Sigmoid colon (tissue), 4 donors: ENCODE results near the gene PGA4.
A peak's percentile ranks its signal among the peaks of the same experiment; 100 is the strongest.

Experiments used
- EP300 ChIP-seq, 4 donors: sonication (generic); formaldehyde crosslinking; IDR thresholded peaks; one replicate each; pipeline ENCODE4 v1.6.1; 2017; ENCODE audit warnings: antibody characterized with exemption in 4 of 4
- POLR2A ChIP-seq, 2 donors: fragments of 450-650 bp; IDR thresholded peaks; one replicate each; pipeline ENCODE4 v1.6.1; 2016; ENCODE audit warnings: antibody characterized with exemption in 2 of 2, mild to moderate bottlenecking in 2 of 2, moderate library complexity in 2 of 2
- TF ChIP-seq, protein P1 (sequence below), 4 experiments: fragments of 450-650 bp in 3 of 4; fragments of 200-600 bp in 1 of 4; IDR thresholded peaks; one replicate each; pipeline ENCODE4 v1.5.1; 2016 to 2019; ENCODE audit warnings: antibody characterized with exemption in 4 of 4, mild to moderate bottlenecking in 3 of 4, moderate library complexity in 2 of 4

DNA sequence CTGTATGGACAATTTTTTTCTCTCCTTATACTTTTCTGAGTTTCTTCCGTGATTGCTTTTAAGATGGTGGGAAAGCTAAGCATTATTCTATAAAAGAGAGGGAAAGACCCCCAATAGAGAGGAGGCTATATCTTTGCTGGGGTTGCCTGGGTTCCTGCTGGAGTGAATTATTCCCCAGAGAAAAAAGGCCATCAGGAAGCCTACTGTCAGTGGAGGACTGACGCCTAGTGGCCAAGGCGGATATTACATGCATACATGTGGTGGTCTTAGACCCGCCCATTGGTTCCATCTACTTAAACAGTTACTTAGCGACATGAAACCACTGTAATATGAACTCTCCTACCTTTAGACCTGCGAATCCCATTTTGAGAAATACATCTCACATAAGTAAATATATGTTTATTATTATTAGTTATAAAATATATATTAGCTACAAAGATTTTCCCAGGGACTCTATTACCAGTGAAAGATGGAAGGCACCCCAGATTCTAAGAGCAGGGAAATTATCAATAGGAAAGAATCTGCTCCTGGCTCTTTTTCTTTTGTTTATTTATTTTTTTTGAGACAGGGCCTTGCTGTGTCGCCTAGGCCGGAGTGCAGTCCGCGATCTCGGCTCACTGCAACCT is 34.5 kb upstream of the PGA4 start:
- TF ChIP-seq, protein P1, sequence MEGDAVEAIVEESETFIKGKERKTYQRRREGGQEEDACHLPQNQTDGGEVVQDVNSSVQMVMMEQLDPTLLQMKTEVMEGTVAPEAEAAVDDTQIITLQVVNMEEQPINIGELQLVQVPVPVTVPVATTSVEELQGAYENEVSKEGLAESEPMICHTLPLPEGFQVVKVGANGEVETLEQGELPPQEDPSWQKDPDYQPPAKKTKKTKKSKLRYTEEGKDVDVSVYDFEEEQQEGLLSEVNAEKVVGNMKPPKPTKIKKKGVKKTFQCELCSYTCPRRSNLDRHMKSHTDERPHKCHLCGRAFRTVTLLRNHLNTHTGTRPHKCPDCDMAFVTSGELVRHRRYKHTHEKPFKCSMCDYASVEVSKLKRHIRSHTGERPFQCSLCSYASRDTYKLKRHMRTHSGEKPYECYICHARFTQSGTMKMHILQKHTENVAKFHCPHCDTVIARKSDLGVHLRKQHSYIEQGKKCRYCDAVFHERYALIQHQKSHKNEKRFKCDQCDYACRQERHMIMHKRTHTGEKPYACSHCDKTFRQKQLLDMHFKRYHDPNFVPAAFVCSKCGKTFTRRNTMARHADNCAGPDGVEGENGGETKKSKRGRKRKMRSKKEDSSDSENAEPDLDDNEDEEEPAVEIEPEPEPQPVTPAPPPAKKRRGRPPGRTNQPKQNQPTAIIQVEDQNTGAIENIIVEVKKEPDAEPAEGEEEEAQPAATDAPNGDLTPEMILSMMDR (IDR thresholded peaks at IDR 0.05) = peak; percentile 70 to 95 (median 88)
- no peak for TF ChIP-seq POLR2A (IDR thresholded peaks at IDR 0.05)
- no peak for TF ChIP-seq EP300 (IDR thresholded peaks at IDR 0.05)
